Ovary (tissue), 9 donors: ENCODE results near the gene ABCA12. TPM values are rescaled to one million over a fixed set of nuclear protein-coding genes. Genes with fewer than 3 reads are reported as not detected.

Experiments used
- DNase-seq, 5 donors: peaks; one replicate each; pipeline ENCODE4 v3.0.0-alpha.2; 2019 to 2020
- H3K27ac ChIP-seq, 2 donors: fragments of 200-600 bp; one replicate each; pipeline versions ENCODE4 v1.5.1 to v1.8.0; 2019 to 2022
- H3K27me3 ChIP-seq: fragments of 200-600 bp; one replicate; pipeline ENCODE4 v1.8.0; 2022
- H3K36me3 ChIP-seq: fragments of 200-600 bp; sonication (generic); one replicate; pipeline ENCODE4 v1.5.1; 2019
- H3K4me1 ChIP-seq: one replicate; pipeline ENCODE4 v1.8.1; 2013; ENCODE audit warnings: mild to moderate bottlenecking, moderate library complexity; ENCODE audit not compliant: insufficient read depth
- H3K4me3 ChIP-seq: fragments of 200-600 bp; sonication (generic); one replicate; pipeline ENCODE4 v1.5.1; 2017
- H3K9me3 ChIP-seq, 2 donors: fragments of 200-600 bp in 1 of 2; sonication (generic) in 1 of 2; one replicate each; pipeline versions ENCODE4 v1.5.1 to v1.8.1; 2013 to 2019; ENCODE audit warnings: mild to moderate bottlenecking in 1 of 2, moderate library complexity in 1 of 2
- CTCF ChIP-seq, 3 donors: fragments of 450-650 bp in 2 of 3; fragments of 200-600 bp in 1 of 3; IDR thresholded peaks; one replicate each; pipeline versions ENCODE4 v1.5.1 to v1.8.0; 2016 to 2022; ENCODE audit warnings: antibody characterized with exemption in 3 of 3, mild to moderate bottlenecking in 1 of 3
- EP300 ChIP-seq: sonication (generic); formaldehyde crosslinking; IDR thresholded peaks from one replicate; pipeline ENCODE4 v1.6.1; 2017; ENCODE audit warnings: antibody characterized with exemption
- POLR2A ChIP-seq: fragments of 450-650 bp; IDR thresholded peaks from one replicate; pipeline ENCODE4 v1.6.1; 2017; ENCODE audit warnings: antibody characterized with exemption, mild to moderate bottlenecking, moderate library complexity
- WGBS, 3 donors: extraction: QIAGEN DNeasy Blood & Tissue Kit in 1 of 3; methylation state at CpG; one replicate each; pipeline versions ENCODE4 v1.1.5 to v1.1.7; 2013 to 2017; 5-methylcytosine and 5-hydroxymethylcytosine counted together
- intact Hi-C, 4 donors: fragments of 100-400 bp; cut with DNase I; formaldehyde crosslinking; loops; one replicate each; pipeline versions ENCODE4 v1.11.0 to v1.15.1; 2022 to 2023
- polyA plus RNA-seq, 2 donors: library from polyadenylated mRNA; stranded (reverse); fragments of 200-250 nt in 1 of 2; fragments of 350-450 nt in 1 of 2; fragmentation: Illumina TruSeq in 1 of 2; extraction: RNeasy Lipid Tissue Mini Kit (QIAGEN cat#74804) in 1 of 2; gene quantifications; one replicate each; pipeline ENCODE4 v1.2.3, GENCODE V29; 2013 to 2014
- total RNA-seq, 7 donors: library from RNA; depleted of rRNA in 2 of 7; stranded (reverse); fragments of >200 nt in 2 of 7; fragmentation: NEBNext Ultra II Directional in 3 of 7; extraction: Animal tissue kit (Norgen Biotek cat#: 25700) in 3 of 7; gene quantifications; one replicate each; pipeline versions ENCODE4 v1.1.0 to v1.2.4, GENCODE V29; 2016 to 2023
- donor health status: DM: no; HTN: no; CAD: no; lungs with moderate emphysema.
- donor health status: DM: no; HTN: no; CAD: no.
- donor health status: Bipolar disorder and iron deficiency.
- donor health status: DM: yes; HTN: yes; CAD: no.
- donor health status: DM: no; HTN: no; CAD: no.
- donor health status: DM: yes; HTN: yes; CAD: no.

ABCA12 gene
- total and polyA plus RNA-seq, 9 donors: 0.02 to 0.25 (median 0.10) TPM; not detected in 4

DNA sequence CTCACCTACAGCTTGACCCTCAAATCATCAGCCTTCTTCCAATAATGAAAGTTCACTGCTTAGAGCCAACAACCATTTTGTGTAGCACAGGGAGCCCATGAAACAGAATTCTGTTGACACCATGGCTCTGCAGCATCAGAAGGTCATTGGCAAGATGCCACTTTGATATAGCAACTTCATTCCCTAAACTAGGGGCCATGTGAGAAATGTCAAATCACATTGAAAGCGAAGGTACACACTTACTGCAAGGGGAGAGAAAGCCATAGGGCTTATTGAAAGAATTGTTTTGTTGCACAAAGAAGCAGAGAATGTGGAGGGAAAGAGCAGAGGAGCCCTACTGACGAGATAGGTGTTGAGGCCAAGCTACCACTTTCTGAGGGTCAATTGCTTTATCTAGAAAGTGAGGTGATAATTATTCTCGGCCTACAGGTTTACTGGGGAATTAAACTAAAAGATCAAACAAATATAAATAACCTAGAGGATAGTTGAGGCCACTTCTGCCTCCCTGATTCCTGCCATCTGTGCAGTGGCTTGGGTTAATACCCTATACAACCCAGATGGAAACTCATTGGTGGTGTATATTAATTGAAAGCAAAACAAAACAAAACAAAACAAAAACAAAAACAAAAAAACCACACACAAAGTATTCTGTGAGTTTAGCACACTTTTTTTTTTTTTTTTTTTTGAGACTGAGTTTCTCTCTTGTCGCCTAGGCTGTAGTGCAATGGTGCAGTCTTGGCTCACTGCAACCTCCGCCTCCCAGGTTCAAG is 5.9 kb upstream of the ABCA12 start:
- Histone ChIP-seq H3K36me3 (no peaks in the 10 kb centered on the region), H3K27ac (no peak overlapping the region), H3K4me1 (no peaks in the 10 kb centered on the region), H3K27me3 (no peaks in the 10 kb centered on the region), H3K9me3 (no peaks in the 10 kb centered on the region), H3K4me3 (no peak overlapping the region)
- 70 to 78% (median 76%) methylated on average over 5 of the region's 5 CpGs for WGBS, 3 donors
- TF ChIP-seq POLR2A (no peak), EP300 (no peak), CTCF (IDR thresholded peaks at IDR 0.05) (no peak)
- intact Hi-C loops: no loop called here
- no peak for DNase-seq

- no peak overlapping the region for H3K4me3 ChIP-seq
- TF ChIP-seq POLR2A (no peak), EP300 (no peak), CTCF (IDR thresholded peaks at IDR 0.05) (no peak)
- no peaks in the 10 kb centered on the region for H3K4me1 ChIP-seq
- no peak for DNase-seq
- no peak overlapping the region for H3K27ac ChIP-seq
- no peaks in the 10 kb centered on the region for H3K9me3 ChIP-seq
- intact Hi-C loops: no loop called here
- H3K27me3 ChIP-seq: no peaks in the 10 kb centered on the region
- H3K36me3 ChIP-seq: no peaks in the 10 kb centered on the region
Measured at GRCh38 chr2:215143458-215143857, 5.0 kb upstream of the ABCA12 start.

GRCh38 chr2:215141706-215142105 is 3.3 kb upstream of the ABCA12 start:
- no peak for TF ChIP-seq EP300
- no peak for TF ChIP-seq CTCF (IDR thresholded peaks at IDR 0.05)
- TF ChIP-seq POLR2A: no peak
- Histone ChIP-seq H3K27me3 (no peaks in the 10 kb centered on the region), H3K4me3 (no peak overlapping the region)

DNA sequence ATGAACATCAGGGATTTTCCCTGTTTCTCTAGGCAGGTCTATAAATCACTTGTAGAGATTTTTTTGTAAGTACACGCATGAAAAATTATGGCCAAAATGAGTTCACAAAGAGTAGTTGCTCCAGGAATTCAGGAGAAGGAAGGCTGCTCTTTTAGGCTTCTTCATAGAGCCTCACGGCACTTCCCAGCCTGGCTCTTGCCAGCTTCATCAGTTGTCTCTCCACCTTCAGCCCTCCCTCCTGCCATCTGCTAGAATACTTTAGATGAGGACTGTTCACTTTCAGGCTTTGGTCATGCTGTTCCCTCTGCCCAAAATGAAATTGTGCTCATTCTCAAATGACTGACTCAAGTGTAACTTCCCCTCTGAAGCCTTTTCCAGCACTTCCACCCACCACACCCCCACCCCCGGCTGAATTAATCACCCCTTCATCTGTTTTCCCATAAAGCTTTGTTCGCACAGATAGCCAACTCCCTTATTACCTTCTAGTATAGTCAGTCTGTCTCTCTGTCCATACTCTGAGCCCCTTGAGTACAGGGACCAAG is 1.8 kb upstream of the ABCA12 start:
- no peaks in the 10 kb centered on the region for H3K9me3 ChIP-seq
- H3K36me3 ChIP-seq: no peaks in the 10 kb centered on the region
- 60 to 62% (median 60%) methylated on average over 4 of the region's 4 CpGs for WGBS, 3 donors
- no peak for DNase-seq
- H3K27me3 ChIP-seq: no peaks in the 10 kb centered on the region
- intact Hi-C loops: no loop called here
- no peak overlapping the region for H3K27ac ChIP-seq
- no peak for TF ChIP-seq POLR2A
- no peak for TF ChIP-seq EP300
- no peak for TF ChIP-seq CTCF (IDR thresholded peaks at IDR 0.05)
- H3K4me3 ChIP-seq: no peak overlapping the region
- no peaks in the 10 kb centered on the region for H3K4me1 ChIP-seq

More at GRCh38 chr2:215141706-215142105, 3.3 kb upstream of the ABCA12 start:
- Histone ChIP-seq H3K36me3 (no peaks in the 10 kb centered on the region), H3K27ac (no peak overlapping the region), H3K9me3 (no peaks in the 10 kb centered on the region), H3K4me1 (no peaks in the 10 kb centered on the region)
- intact Hi-C loops: no loop called here
- DNase-seq: no peak
- WGBS, 3 donors: 90 to 95% (median 91%) methylated on average over 2 of the region's 2 CpGs
